Activated T-cell treated with anti-CD3 and anti-CD28 coated beads, Interleukin-2, amount 50 U/mL, for 4 hours (primary cell): ENCODE data around the gene PFKFB3. TPM values are rescaled to one million over a fixed set of nuclear protein-coding genes. Genes with fewer than 3 reads are reported as not detected.
"Not testable (repeated sequence)": the region's sequence is repeated elsewhere in the genome, so short reads cannot be mapped to it uniquely, and the experiment has no call there.

Source experiments
- ATAC-seq, 2 donors: fragments of 200-7000 bp; cut with Tn5 transposase; one replicate each; pipeline ENCODE4 v1.10.0; 2021
- DNase-seq: peaks from one replicate; pipeline ENCODE4 v3.0.0-alpha.2; 2020
- H3K27me3 Mint-ChIP-seq: one replicate; pipeline ENCODE4 v1.8.0; 2021; ENCODE audit warnings: low read depth, mixed read lengths
- H3K36me3 Mint-ChIP-seq: one replicate; pipeline ENCODE4 v1.8.0; 2022; ENCODE audit warnings: mixed read lengths; ENCODE audit not compliant: insufficient read depth
- H3K4me1 Mint-ChIP-seq: one replicate; pipeline ENCODE4 v1.8.0; 2021; ENCODE audit warnings: low read depth, mixed read lengths
- H3K4me3 Mint-ChIP-seq: one replicate; pipeline ENCODE4 v1.8.0; 2021; ENCODE audit warnings: mild to moderate bottlenecking, moderate library complexity, mixed read lengths
- H3K9me3 Mint-ChIP-seq: one replicate; pipeline ENCODE4 v1.8.0; 2021; ENCODE audit warnings: mixed read lengths
- total RNA-seq, 3 donors: library from RNA; stranded (reverse); gene quantifications; one replicate each; pipeline ENCODE4 v1.2.1, GENCODE V29; 2021

PFKFB3 gene
- total RNA-seq, 3 donors from 2014 or later, result 60.5 to 77.0 (median 68.8) TPM

DNA sequence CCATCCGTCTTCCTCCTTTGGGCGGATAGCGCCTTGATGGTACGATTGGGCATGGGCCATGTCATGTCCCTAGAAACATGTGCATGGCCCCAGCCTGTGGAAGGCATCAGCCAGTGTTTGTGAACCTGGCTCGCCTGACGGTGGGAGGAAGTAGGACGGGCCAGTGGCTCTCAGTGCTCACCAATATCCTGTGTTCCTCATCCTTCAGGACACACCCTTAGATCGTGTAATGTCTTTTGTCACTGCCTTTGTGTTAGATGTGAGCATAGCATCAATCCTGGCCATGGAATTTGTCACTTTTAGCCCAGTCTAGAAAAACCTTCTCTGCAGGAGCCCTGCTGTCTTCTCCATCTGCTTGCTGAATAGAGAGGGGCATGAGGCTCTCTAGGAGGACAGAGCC is 77.6 kb downstream of the PFKFB3 start:
- ATAC-seq (no peak), DNase-seq (no peak)
- H3K27me3 Mint-ChIP-seq, result no peaks in the 10 kb centered on the region
- no peaks in the 10 kb centered on the region for H3K9me3 Mint-ChIP-seq
- H3K36me3 Mint-ChIP-seq, result peaks cover 1% of the 10 kb centered on the region
- peaks cover 20% of the 10 kb centered on the region for H3K4me1 Mint-ChIP-seq
- H3K4me3 Mint-ChIP-seq, result no peak overlapping the region

GRCh38 chr10:6282454-6282958 is 79.8 kb downstream of the PFKFB3 start:
- no peak overlapping the region for H3K4me3 Mint-ChIP-seq
- ATAC-seq, result no peak

GRCh38 chr10:6283655-6284054 is 80.9 kb downstream of the PFKFB3 start:
- no peaks in the 10 kb centered on the region for H3K36me3 Mint-ChIP-seq
- DNase-seq, result no peak
- ATAC-seq, result no peak
- peaks cover 6% of the 10 kb centered on the region for H3K4me1 Mint-ChIP-seq
- no peaks in the 10 kb centered on the region for H3K9me3 Mint-ChIP-seq
- no peak overlapping the region for H3K4me3 Mint-ChIP-seq
- no peaks in the 10 kb centered on the region for H3K27me3 Mint-ChIP-seq

More at GRCh38 chr10:6282454-6282958, 79.8 kb downstream of the PFKFB3 start:
- peaks cover 7% of the 10 kb centered on the region for H3K4me1 Mint-ChIP-seq
- DNase-seq, result no peak
- H3K27me3 Mint-ChIP-seq, result no peaks in the 10 kb centered on the region
- H3K9me3 Mint-ChIP-seq, result no peaks in the 10 kb centered on the region
- no peaks in the 10 kb centered on the region for H3K36me3 Mint-ChIP-seq

DNA sequence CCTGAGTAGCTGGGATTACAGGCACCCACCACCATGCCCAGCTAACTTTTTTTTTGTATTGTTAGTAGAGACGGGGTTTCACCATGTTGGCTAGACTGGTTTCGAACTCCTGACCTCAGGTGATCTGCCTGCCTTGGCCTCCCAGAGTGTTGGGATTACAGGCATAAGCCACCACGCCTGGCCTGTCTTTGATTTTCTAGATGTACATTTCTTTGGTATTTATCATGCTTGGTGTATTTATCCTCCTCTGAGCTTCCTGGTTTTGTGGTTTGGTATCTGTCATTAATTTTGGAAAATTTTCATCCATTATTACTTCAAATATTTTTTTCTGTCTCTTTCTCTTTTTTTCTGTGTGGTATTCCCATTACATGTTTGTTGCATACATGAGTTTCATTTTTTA is 87.9 kb downstream of the PFKFB3 start:
- not testable (repeated sequence) for ATAC-seq, H3K27me3 Mint-ChIP-seq, H3K9me3 Mint-ChIP-seq, DNase-seq, H3K36me3 Mint-ChIP-seq, H3K4me3 Mint-ChIP-seq
- H3K4me1 Mint-ChIP-seq, result peaks cover 33% of the 10 kb centered on the region

DNA sequence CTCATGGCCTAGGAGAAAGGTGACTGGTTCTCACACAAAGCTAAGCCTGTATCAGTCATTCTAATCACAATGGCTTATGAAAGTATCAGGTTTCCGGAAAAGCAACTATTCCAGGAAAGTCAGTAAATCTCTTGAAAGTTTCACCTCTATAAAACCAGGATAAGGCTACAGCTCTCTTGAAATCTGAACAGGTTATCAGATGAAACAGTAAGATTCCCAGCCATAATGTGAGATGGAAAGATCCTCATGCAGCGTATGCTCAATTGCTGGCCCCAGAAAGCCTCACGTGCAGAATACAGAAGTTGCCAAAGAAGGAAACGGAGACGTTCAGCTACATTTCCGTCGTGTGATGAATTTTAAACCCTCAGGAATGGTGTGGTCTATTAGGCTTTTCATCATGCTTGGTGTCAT is 90.0 kb downstream of the PFKFB3 start:
- Mint-ChIP-seq H3K4me1 (peaks cover 43% of the 10 kb centered on the region), H3K9me3 (peaks cover 5% of the 10 kb centered on the region), H3K4me3 (no peak overlapping the region), H3K27me3 (no peaks in the 10 kb centered on the region), H3K36me3 (peaks cover 3% of the 10 kb centered on the region)
- DNase-seq, result no peak
- no peak for ATAC-seq

DNA sequence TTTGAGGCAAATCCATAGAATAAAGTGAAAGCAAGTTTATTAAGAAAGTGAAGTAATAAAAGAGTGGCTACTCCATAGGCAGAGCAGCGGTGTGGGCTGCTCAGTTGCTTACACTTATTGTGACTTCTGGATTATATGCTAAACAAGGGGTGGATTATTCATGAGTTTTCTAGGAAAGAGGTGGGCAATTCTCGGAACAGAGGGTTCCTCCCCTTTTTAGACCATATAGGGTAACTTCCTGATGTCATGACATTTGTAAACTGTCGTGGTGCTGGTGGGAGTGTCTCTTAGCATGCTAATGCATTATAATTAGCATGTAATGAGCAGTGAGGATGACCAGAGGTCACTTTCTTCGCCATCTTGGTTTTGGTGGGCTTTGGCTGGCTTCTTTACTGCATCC is 93.7 kb downstream of the PFKFB3 start:
- not testable (repeated sequence) for H3K9me3 Mint-ChIP-seq, DNase-seq, H3K4me3 Mint-ChIP-seq, ATAC-seq, H3K27me3 Mint-ChIP-seq, H3K36me3 Mint-ChIP-seq
- peaks cover 64% of the 10 kb centered on the region for H3K4me1 Mint-ChIP-seq

GRCh38 chr10:6296828-6297251 is 94.1 kb downstream of the PFKFB3 start:
- no peak overlapping the region for H3K4me3 Mint-ChIP-seq
- H3K36me3 Mint-ChIP-seq, result peaks cover 6% of the 10 kb centered on the region
- peaks cover 5% of the 10 kb centered on the region for H3K9me3 Mint-ChIP-seq
- DNase-seq, result no peak
- H3K27me3 Mint-ChIP-seq, result no peaks in the 10 kb centered on the region
- ATAC-seq, result no peak
- peaks cover 61% of the 10 kb centered on the region for H3K4me1 Mint-ChIP-seq

GRCh38 chr10:6297522-6297921 is 94.8 kb downstream of the PFKFB3 start:
- Mint-ChIP-seq H3K27me3 (no peaks in the 10 kb centered on the region), H3K36me3 (peaks cover 6% of the 10 kb centered on the region), H3K4me3 (no peak overlapping the region), H3K4me1 (peaks cover 55% of the 10 kb centered on the region), H3K9me3 (peaks cover 5% of the 10 kb centered on the region)
- ATAC-seq, result no peak
- no peak for DNase-seq

- peaks cover 5% of the 10 kb centered on the region for H3K9me3 Mint-ChIP-seq
- H3K27me3 Mint-ChIP-seq, result no peaks in the 10 kb centered on the region
- peaks cover 51% of the 10 kb centered on the region for H3K4me1 Mint-ChIP-seq
- ATAC-seq (no peak), DNase-seq (no peak)
- H3K4me3 Mint-ChIP-seq, result no peak overlapping the region
- H3K36me3 Mint-ChIP-seq, result peaks cover 6% of the 10 kb centered on the region
Observed at GRCh38 chr10:6297951-6298381, 95.2 kb downstream of the PFKFB3 start.

- peaks cover 6% of the 10 kb centered on the region for H3K36me3 Mint-ChIP-seq
- H3K27me3 Mint-ChIP-seq, result no peaks in the 10 kb centered on the region
- no peak for ATAC-seq
- peaks cover 5% of the 10 kb centered on the region for H3K9me3 Mint-ChIP-seq
- DNase-seq, result no peak
- H3K4me3 Mint-ChIP-seq, result no peak overlapping the region
- H3K4me1 Mint-ChIP-seq, result peaks cover 50% of the 10 kb centered on the region
Observed at GRCh38 chr10:6298428-6298827, 95.7 kb downstream of the PFKFB3 start.

DNA sequence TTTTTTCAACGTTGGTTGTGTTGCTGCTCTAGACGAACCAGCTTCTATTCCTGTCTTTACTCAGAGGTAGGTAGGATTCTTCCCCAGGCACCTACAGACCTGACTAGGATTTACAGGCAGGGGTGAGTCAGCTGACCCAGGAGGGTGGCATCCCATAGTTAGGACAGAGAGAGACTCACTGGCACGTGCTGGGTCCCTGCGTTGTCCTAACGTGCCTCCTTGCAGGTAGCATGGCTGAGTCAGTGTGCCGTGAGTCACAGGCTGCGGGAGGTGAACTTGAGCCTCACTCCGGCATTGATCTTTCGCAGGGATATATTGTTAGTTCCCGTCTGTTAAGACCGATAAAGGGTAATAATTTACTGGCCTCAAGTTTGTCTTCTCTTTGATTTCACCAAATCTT is 96.5 kb downstream of the PFKFB3 start:
- H3K4me1 Mint-ChIP-seq, result peaks cover 48% of the 10 kb centered on the region

GRCh38 chr10:6299743-6300105 is 97.0 kb downstream of the PFKFB3 start:
- Mint-ChIP-seq H3K27me3 (no peaks in the 10 kb centered on the region), H3K4me3 (peak overlapping the region; percentile 29), H3K9me3 (no peaks in the 10 kb centered on the region), H3K4me1 (peaks cover 43% of the 10 kb centered on the region), H3K36me3 (peaks cover 3% of the 10 kb centered on the region)
- ATAC-seq (no peak), DNase-seq (no peak)

More for the DNA sequence above, 96.5 kb downstream of the PFKFB3 start:
- Mint-ChIP-seq H3K4me3 (no peak overlapping the region), H3K27me3 (no peaks in the 10 kb centered on the region), H3K9me3 (peaks cover 2% of the 10 kb centered on the region), H3K36me3 (peaks cover 3% of the 10 kb centered on the region)
- DNase-seq, result no peak
- ATAC-seq, result no peak

DNA sequence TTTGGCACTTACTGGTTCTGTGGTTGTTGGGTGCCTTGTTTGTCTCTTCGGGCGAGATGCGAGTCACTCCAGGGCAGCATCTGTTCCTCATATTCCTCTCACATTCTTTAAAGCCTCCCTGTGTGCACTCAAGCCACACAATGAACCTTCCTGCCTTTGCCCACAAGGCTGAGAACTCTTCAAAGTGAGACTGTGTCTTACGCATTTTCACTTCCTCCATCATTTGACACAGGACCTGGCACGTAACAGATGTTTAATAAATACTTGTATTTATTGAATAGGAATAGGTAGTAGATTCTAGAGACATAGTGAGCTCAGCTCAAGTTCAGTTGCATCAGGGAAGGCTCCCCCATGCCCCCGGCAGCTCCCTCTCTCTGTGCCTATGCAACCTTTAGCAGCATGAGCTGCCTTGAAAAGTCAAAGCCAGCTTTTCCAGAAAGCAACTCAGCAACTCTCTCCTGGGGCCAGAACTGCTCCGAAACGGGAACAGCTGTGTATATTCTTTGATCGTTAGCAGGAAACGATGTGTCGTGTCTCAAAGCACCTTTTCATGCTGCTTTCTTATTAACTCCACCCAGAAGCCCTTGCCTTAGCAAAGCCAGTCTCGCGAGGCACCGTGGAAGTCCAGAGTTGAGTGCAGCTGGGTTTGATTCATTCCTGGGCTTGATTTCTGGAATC is 97.5 kb downstream of the PFKFB3 start:
- DNase-seq (no peak), ATAC-seq (peak; percentile 51 to 72)
- Mint-ChIP-seq H3K36me3 (peaks cover 3% of the 10 kb centered on the region), H3K9me3 (no peaks in the 10 kb centered on the region), H3K4me3 (peak overlapping the region; percentile 29), H3K4me1 (peaks cover 40% of the 10 kb centered on the region), H3K27me3 (no peaks in the 10 kb centered on the region)

DNA sequence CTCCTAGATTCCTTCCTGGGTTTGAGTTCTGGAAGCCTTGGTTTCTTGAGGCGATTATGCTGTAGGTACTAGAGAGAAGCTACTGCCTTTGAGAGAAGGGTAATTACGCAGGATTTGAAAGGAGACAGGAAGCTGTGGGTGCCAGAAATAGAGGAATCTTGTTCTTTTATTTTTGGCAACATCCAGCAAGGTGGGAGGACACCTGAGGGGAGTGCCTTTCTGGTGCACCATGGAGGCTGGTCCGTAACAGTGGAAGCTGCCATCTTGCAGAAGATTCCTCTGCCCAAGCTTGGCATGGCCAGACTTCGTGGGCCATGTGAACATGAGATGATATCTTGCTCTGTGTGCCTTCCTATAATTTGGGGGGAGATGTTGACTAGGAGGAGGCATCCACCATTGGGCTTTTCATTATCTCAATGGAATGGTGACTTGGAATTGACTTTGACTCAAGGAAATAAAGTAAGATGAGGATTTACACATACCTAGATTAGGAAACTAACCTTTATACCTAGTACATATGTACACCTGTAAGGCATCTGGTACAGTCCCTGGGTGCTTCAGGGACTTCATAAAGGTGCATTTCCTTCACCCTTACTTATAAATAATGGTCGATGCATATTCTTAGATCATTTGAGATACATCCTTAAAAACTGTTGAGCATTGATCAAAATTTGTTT is 98.2 kb downstream of the PFKFB3 start:
- DNase-seq, result no peak
- peaks cover 3% of the 10 kb centered on the region for H3K36me3 Mint-ChIP-seq

More for the DNA sequence above, 98.2 kb downstream of the PFKFB3 start:
- ATAC-seq, result no peak
- H3K4me3 Mint-ChIP-seq, result no peak overlapping the region
- peaks cover 35% of the 10 kb centered on the region for H3K4me1 Mint-ChIP-seq
- no peaks in the 10 kb centered on the region for H3K9me3 Mint-ChIP-seq
- H3K27me3 Mint-ChIP-seq, result no peaks in the 10 kb centered on the region
